Measurements from ENCODE around the gene RPH3AL.

Gene RPH3AL

DNA sequence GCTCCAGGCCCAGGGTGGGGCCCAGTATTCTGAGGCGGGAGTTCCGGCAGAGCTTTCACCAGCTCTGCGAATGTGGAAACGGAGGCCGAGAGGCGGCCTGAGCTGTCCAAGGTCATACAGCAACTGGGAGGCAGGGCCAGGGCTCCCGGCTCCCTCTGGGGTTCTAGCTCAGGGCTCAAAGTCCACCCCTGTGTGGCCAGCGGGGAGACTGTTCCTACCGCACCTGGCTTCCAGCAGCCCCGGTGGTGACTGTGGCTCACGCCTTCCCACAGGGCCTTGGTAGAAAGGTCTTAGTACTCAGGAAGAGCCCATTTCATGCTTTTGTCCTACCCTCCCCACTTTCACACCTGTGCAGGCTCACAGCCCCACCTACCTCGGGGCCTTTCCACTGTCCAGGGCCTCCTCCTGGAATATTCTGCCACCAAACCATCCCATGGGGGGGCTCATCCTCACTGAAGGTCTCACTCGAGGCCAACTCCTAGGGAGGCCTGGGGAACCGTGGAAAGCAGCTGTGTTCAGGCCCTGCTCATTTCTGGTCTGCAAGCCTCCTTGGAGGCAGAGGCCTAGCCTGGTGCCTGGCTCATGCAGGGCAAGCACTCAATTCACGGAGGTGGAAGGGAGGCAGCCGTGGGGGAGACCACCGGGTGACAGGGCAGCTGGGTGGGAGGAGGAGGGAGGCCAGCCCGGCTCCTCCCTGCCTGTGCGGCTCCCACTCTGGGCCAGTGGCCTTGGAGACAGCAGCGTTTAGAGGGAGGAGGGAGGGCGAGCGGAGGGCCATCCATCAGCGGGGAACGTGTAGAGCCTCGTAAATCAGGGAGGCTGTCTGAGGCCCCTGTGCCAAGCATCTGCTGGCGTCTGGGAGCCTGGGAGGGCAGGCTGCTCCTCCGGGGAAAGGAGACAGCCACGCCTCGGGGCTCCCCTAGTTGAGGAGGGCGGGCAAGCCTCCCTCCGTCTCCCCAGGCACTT is 158.5 kb downstream of the RPH3AL start:
- no peak for DNase-seq

DNA sequence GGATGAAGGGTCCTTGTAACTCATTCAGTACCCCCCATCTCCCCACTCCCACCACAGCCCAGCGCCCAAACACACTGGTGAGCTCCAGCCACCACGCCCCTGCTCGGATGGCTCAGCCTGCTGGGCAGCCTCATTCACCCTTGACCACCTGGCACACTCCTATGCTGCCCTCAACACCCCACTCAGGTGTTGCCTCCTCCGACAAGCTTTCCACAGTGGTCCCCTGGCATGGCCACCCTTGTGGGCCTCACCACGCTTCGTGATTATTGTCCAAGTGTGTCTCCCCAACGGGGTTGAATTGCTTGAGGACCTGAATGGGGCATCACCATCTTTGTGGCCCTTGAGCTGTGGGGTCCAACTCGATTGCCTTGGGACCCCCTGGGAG is 159.2 kb downstream of the RPH3AL start:
- DNase-seq = no peak

DNA sequence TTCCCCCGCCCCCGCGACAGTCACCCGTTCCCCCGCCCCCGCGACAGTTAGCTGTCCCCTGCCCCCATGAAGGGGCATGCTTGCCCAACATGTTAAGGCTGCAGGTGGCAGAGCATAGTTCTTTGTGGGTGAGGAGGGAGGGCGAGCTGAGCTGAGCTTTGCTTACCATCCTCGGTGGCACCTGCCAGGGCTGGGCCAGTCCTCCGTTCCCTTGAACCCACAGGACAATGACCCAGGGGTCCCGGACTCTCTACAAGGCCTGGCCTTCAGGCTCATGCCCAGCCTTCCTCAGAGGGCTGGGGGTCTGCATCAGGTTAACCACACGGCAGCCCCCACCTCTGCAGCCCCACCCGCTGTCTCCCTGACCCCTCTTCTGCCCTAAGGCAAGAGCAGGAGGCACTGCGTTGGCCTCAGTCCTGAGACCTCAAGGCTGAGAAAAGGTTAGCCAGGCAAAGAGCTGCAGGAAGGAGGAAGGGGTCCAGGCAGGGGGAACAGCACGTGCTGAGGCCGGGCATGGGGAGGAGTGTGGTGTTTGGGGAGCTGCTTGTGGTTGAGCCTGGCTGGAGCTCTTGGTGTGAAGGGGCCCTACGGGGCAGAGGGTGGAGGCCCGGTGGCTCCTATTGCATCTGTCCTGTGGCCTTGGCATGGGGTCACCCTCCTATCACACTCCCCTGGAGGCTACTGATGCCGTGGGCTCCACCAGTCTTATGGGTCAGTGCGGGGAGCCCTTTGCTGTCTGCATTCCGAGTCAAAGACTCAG is 159.8 kb downstream of the RPH3AL start:
- no peak for DNase-seq

DNA sequence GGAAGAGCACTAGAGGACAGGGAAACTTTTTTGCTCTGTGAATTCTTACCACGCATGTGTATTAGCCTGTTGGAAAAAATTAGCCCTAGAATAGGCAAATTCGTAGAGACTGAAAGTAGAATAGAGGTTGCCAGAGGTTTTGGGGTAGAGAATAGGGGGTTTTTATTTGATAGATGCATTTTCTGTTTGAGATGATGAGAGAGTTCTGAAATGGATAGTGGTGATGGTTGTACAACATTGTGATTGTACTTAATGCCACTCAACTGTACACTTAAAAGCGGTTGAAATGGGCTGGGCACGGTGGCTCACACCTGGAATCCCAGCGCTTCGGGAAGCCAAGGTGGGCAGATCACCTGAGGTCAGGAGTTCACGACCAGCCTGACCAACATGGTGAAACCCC is 163.2 kb downstream of the RPH3AL start:
- DNase-seq = no peak

DNA sequence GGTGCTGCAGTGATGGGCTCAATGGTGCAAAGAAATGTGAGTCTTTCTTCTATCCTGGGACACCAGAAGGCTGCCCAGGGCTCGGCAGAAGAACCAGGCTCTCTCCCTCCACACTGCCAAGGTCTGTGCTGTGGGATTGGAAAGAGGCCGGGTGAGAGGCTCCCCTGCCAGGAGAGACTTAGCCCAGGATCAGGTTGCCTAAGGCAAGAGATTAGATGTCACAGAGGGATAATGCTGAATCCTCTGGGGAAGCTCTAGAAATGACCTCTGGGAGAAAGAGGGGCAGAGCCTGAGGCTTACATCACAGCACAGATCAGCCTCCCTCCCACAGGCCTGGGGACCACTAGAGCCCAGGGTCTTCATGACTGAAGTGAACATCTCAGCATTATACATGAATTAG is 165.5 kb downstream of the RPH3AL start:
- no peak for DNase-seq

DNA sequence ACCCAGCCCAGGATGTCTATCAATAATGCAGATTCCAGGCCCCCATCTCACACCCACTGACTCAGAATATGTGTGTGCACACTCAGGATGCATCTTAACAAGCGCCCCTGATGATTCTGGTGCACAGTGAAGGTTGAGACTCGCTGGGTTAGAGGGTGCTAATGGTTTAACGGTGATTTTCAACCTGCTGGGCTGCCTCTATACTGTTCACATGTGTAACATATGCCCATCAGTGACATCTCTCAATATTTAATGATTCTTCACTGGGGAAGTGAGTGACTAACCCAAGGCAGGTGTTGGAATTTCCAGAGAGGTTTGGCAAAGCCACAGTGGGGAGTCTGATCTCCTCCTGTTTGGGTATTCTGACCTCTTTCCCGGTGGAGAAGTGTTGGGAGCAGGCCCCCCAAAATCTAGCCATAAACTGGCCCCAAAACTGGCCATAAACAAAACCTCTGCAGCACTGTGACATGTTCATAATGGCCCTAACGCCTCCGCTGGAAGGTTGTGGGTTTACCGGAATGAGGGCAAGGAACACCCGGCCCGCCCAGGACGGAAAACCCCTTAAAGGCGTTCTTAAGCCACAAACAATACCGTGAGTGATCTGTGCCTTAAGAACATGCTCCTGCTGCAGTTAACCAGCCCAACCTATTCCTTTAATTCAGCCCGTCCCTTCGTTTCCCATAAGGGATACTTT is 167.0 kb downstream of the RPH3AL start:
- no peak for DNase-seq

DNA sequence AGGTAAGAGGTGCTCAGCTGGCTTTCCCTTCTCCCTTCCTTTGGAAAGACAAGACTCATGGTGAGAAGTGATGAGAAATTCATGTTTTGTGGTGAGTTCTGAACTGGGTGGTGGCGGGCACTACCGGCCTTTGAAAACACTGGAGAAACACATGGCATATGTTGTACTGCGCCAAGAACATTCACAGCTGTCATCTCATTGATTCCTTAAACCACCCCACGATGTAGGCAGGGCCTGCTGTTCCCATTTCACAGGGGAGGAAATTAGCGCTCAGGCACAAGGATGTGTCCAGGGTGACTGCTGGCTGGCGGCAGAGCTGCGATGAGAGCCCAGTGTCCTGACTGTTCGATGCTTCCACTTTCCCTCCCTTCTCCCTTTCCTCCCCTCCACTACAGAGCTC is 169.6 kb downstream of the RPH3AL start:
- no peak for DNase-seq

DNA sequence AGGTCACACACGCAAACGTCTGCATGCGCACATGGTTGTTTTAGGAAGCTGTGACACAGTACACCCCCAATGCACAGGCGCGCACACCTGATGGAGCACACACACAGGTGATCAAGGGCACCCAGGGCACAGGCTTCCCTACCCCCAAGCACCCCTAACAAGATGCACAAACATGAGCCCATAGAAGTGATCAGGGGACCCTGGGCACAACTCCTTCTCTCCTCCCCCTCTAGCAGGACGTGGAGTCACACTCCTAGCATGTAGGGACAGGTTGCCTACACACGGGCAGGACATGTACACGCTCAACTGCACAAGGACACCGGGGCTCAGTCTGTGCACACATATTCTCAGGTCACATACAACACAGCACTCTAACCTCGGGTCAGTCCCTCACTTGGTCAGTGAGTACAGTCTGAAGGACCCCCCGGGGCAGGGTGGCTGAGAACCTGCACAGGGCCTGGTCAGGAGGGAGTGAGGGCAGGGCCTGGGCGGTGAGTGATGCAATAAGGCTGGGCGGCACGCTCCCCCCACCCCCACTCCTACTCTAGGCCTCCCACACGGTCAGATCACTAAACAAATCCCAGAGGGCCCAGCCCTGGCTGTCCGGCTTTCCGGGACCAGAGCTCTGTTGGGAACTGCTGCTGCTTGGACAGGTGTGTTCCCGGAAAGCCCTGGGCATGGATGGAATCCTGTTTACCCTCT is 170.4 kb downstream of the RPH3AL start:
- no peak for DNase-seq

DNA sequence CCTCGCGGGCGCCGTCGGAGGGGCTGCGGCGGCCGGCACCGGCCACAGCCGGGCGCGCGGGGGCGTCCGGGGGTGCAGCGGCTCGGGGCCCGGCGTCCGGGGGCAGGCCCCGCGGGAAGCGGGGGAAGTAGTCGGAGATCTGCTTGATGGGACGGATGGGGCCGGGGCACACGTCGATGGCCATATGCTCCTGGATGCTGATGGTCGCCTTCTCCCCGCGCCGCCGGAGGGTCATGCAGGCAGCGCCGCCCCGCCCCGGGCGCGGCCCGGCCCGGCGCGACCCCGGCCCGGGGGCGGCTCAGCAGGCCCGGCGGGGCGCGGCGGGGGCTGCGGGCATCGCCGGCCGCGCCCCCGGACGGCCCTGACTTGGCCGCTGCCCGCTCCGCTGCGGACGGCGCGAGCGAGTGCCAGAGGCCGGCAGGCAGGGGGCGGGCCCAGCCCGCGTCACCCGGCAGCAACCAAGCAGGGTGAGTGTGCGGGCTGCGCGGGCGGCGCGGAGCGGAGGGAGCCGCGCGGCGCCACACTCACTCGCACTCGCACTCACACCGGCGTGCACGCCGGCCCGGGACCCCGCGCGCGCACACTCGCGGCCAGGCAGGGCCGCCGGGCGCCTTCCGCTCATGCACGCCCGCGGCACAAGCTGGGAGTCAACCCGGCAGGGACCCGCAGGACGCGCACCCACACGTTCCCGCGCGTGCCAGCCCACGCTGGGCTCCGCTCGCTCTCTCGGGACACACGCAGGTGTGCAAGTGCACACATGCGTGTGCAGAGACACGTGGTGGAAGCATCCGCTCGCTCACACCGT is 171.2 kb downstream of the RPH3AL start, which contains the start of gene DOC2B:
TSS of gene DOC2B (minus strand) at position 406 of the 805 bp plus-strand sequence. CDS start at position 235, 171 bp downstream.
- DNase-seq = no peak

DNA sequence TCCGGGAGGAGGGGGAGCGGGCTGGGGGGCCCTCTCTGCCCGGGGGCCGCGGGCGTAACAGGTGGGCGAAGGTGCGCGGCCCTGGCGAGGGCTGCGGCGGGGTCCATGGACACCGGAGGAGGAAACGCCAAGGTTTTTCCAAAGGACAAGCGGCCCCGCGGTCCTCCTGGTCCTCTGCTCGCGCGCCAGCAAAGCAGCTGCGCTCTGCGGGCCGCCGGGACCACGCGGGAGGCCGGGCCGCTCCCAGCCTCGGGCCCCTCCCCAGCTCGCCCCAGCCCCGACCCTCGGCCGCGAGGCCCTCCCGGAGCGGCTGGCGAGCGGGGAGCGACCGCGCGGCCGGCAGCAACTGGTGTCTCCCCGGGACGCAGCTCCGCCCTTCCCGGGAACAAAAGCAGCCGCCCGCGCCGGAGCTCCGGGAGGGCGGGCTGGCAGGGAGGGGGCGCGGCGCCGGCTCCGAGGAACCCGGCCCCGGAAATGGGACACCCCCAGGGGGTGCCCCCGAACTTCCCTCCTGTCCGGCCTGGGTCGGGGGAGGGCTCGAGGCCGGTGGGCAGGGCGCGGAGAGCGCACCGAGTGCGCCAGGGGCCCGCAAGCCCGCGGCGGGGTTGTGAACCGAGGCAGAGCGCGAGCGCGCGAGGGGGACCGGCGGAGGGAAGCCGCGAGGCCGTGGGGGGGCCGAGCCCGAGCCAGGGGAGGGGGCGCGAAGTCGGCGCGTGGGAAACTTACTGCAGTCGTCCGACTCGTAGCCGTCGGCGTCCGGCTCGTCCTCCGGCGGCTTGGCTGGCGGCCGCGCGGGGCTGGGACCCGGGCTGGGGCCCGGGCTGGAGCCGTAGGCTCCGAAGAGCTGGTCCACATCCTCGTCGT is 172.0 kb downstream of the RPH3AL start:
- DNase-seq = no peak

DNA sequence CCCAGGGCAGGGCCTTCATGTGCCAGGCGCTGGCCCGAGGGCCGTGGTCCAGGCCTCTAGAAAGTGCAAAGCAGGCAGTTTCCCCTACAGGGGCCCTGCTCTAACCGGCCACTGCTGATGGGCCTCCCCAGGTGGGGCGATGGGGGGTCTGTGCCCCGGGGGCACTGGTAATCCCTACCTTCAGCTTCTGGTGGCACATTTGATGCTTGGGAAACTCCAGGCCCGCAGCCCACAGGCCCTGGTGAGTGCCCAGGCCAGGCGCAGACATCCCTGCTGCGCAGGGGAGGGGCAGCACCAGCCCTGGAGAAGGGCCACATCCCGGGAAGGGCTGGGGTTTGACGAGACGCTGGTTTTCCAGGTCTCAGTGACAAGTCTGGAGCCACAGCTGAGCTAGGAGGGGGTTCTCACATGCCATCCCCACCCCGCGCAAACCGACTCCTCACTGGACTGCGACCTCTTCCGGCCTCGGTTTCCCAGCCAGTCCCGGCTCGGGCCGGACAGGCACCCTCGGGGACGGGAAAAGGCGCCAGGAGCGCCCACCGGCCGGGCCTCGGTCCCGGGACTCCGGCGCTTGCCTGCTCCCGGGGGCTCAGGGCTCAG is 172.7 kb downstream of the RPH3AL start:
- DNase-seq = no peak

DNA sequence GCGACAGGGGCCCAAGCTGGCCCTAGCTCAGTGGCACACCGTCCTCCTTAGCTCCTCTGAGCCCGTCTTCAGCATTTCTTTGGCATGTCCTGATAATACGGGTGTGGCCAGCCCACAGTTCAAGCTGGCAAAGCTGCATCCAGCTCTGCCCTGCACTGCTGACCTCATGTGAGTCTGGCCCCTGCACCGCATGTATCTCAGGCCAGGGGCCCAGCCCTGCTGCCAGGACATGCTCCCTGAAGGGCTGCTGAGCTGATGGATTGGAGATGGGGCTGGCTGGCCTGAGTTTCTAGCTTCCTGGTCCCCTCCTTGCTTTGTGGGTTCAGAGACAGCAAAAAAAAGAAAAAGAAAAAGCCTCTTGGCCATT is 173.6 kb downstream of the RPH3AL start:
- DNase-seq = no peak

DNA sequence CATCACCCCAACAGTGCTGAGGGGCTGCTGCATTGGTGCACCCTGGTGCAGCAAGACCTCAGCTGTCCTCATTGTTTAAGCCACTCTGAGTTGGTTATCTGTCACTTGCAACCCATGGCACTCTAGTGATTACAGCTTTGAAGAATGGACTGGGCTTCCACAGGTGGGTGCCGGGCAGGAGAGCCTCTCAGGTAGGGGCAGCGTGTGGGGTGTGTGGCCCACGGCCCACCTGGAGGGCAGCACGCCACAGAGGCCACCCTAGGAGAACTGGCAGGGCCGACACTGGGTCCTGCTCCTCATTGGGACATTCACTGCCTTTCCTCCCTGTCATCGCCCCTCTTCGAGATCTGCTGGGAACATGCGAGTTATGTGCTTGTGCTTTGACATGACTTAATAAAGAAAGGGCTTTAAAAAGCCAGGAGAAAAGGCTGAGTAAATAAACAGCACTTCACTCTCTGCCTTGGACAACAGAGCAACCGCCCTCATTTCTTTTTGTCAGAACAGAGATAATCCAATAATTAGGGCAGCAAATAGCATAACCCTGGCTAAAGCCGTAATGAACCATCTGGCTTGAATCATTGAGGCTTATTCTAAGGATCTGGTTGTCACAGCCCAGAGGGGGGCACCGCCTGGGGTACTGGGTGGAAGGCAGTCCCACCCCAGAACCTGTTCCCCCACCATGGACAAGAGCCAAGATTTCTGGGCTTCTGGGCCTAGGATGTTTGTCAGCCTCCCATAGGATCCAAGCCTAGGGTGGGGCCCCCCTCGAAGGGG is 174.1 kb downstream of the RPH3AL start:
- DNase-seq = no peak

DNA sequence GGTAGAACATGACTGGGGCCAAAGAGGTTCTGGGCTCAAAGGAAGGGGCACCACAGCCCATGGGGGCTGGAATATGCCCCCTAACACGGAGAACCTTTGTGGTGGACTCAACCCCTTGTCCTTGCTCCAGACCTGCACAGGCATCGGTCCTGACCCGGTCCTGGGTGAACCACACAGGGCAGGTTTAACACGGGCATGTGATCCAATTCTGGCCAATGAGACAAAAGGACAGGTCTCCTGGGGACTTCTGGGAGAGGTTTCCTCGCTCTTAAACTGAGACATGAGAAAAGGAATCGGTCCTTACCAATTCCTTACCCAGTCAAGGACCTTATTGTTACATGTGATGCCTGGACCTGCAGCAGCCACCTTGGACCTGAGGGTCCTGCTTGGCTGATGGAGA is 174.8 kb downstream of the RPH3AL start:
- no peak for DNase-seq

DNA sequence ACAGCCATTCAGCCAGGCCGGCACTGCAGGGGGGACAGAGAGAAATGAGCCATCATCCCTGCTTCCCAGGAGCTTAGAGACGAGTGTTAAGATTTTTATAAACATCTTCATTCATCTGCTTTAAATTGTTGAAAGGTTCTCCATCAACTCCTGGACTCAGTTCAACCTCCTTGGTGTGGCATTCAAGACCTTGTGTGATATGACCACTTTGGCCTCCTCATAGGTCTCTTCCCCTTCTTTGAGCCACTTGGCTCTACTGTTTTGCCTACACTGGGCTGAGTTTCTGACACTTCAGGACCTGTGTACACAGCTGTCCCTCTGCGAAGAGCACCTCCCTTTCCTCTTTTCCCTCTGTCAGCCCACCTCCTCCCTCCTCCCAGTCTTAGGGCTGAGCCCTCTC is 175.5 kb downstream of the RPH3AL start:
- DNase-seq = no peak

DNA sequence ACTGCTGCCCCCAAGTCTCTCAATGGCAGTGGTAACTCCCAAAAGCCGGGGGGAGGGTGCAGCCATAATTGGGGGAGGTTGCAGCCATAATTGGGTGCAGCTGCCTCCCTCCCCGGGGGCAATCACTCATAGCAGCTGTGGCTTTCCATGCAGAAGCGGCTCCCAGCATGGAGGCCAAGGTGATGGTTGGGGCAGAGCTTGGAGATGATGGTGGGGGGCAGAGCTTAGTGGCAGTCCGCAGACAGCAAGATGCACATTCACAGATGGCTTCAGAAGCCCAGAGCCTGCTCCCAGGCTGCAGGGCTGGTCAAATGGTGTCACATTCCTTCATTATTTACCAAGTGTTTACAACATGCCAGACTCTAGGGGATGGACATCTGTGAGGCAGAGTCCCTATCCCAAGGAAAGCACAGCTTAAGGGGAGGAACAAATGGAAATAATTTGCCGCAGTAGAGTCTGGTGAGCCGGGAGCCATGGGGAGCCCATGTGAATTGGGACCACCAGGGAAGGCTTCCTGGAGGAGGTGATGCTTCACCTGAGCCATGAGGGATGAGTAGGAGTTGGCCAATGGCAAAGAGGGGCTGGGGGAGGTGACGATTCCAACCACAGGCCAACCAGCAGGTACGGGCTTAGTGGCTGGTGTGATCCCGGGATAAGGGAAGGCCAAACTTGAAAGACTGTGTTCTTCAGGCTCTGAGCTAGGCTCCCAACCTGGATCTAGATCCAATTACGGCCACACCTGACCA is 179.3 kb downstream of the RPH3AL start:
- DNase-seq = no peak

DNA sequence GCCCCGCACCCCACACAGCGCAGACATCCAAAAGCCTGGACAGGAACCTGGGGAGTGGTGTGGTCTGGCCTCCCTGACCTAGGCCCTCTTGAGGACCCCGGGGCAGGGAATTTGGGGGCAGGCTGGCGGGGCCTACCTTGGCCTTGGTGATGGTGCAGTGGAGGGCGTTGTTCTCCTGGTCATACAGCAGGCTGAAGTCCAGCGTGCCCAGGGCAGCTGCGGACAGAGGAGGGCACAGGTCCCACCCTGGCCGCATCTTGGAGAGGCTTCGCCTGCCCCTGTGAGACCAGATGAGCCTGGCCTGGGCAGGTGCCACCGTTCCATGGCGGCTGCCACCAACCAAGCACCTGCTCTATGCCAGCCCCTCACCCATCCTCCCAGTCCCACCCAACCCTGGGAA is 180.2 kb downstream of the RPH3AL start:
- no peak for DNase-seq

DNA sequence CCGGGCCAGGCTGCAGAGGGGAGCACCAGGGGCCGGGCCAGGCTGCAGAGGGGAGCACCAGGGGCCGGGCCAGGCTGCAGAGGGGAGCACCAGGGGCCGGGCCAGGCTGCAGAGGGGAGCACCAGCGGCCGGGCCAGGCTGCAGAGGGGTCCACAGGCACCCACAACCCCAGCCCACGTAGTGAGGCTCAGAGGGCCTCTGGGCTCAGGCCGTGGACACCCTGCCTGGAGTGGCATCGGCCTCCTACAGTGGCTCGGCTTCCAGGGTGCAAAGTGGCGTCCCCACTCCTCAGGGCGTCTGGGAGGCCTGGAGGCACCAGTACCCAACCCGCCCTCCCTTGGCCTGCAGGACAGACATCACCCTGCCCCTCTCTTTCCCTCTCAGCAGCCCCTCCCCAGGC is 180.7 kb downstream of the RPH3AL start:
- DNase-seq = no peak

DNA sequence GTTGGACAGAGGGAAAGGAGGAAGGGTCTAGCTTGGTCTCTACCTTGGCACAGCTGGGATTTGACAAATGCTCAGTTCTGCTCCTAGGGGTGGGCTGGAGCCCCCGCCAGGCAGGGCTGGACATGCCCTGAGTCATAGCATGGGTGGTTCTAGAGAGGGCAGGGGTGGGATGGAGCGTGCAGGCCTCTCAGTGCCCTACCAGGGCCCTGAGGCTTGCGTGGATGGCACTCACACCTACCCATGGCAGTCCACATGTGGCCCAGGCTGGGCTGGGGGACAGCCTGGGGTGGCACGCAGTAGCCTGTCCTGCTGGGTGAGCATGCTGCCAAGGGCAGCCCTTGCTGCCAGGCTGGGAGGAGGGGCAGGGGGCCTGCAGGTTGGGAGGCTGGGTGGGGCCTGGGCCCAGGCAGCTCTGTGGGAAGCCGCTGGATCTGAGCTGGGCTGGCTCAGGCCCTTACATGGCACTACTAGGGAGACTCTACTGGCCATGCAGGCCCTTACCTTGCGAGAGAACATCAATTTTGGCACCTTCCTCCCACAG is 182.4 kb downstream of the RPH3AL start:
- no peak for DNase-seq

Data from GF-D8 (cell line).